Stimulated activated naive CD8-positive, alpha-beta T cell treated with anti-CD3 and anti-CD28 coated beads, Interleukin-15, Interleukin-2, amounts not matched to agents 100 ng/mL and 50 ng/mL, for 24 hours (primary cell): ENCODE measurements around the gene IDH3A.

Experiments used
- H3K27ac Mint-ChIP-seq: one replicate; pipeline ENCODE4 v1.8.0; 2021; ENCODE audit warnings: mild to moderate bottlenecking, mixed read lengths
- H3K27me3 Mint-ChIP-seq: one replicate; pipeline ENCODE4 v1.8.0; 2021; ENCODE audit warnings: mixed read lengths
- H3K36me3 Mint-ChIP-seq: one replicate; pipeline ENCODE4 v1.8.0; 2021; ENCODE audit warnings: low read depth, mixed read lengths
- H3K4me1 Mint-ChIP-seq: one replicate; pipeline ENCODE4 v1.8.0; 2021; ENCODE audit warnings: low read depth, mixed read lengths
- H3K4me3 Mint-ChIP-seq: one replicate; pipeline ENCODE4 v1.8.0; 2021; ENCODE audit warnings: mild to moderate bottlenecking, mixed read lengths
- H3K9me3 Mint-ChIP-seq: one replicate; pipeline ENCODE4 v1.8.0; 2021; ENCODE audit warnings: mixed read lengths

The IDH3A gene

DNA sequence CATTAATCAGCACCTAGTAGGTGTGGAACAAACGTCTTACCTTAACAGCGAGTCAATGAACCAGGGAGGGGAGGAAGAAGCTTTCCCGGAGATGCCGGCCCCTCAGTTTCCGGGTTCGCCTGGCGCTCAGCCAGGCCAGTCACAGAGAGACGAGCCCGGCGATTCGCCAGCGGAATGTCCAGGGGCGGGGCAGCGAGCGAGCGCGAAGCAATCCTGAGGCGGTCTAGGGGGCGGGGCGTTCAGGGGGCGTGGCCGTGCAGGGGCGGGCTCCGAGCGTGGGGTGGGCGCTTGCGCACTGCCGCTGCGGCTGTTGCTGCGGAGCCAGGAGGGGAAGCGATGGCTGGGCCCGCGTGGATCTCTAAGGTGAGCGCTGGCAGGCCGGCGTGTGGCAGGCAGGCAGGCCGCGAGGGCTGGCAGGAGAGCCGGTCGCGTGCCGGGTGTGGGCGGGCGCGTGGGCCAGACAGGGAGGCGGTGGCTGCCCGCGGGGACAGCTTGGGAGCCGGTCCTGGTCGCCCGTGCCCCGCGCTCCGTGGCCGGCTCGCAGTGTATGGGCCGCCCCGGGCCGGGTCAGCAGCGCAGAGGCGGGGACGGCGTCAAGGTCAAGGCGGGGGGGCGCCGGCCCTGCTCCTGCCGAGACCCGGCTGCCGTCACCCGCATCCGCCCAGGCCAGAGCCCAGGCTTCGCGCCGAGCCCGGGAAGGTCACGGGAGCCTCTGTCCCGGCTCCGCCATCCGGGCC is at the start of gene IDH3A:
TSS of gene IDH3A (plus strand) at position 295 of the 737 bp plus-strand sequence. CDS start at position 337, 42 bp downstream.
- Mint-ChIP-seq H3K4me1 (peaks cover 43% of the 10 kb centered on the region), H3K4me3 (peak within 1 kb of the TSS; percentile 98), H3K9me3 (no peaks in the 10 kb centered on the region), H3K27me3 (no peaks in the 10 kb centered on the region), H3K36me3 (peaks cover 19% of the 10 kb centered on the region), H3K27ac (peak within 1 kb of the TSS; percentile 96)

DNA sequence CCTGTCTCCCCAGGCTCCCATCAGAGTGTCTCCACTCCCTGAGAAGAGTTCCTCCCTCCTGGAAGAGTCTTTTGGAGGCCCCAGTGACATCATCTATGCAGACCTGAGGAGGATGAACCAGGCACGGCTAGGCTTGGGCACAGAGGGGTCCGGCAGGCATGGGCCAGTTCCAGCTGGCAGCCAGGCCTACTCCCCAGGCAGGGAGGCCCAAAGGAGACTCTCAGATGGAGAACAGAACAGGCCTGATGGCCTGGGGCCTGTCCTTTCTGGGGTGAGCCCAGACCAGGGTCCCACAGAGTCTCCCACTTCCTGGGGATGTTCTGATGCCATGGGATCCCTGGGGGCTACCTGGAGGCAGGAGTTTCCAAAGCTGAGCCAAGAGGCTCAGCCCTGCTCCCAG is 48.3 kb upstream of the IDH3A start:
- H3K4me3 Mint-ChIP-seq = no peak overlapping the region

GRCh38 chr15:78101423-78102105 is 47.6 kb upstream of the IDH3A start:
- Mint-ChIP-seq H3K9me3 (no peaks in the 10 kb centered on the region), H3K4me1 (peaks cover 42% of the 10 kb centered on the region), H3K27ac (no peak overlapping the region), H3K36me3 (no peaks in the 10 kb centered on the region), H3K4me3 (no peak overlapping the region), H3K27me3 (no peaks in the 10 kb centered on the region)

More for the DNA sequence above, 48.3 kb upstream of the IDH3A start:
- H3K9me3 Mint-ChIP-seq = no peaks in the 10 kb centered on the region
- no peaks in the 10 kb centered on the region for H3K27me3 Mint-ChIP-seq
- H3K36me3 Mint-ChIP-seq = no peaks in the 10 kb centered on the region
- H3K4me1 Mint-ChIP-seq = peaks cover 36% of the 10 kb centered on the region
- H3K27ac Mint-ChIP-seq = no peak overlapping the region

DNA sequence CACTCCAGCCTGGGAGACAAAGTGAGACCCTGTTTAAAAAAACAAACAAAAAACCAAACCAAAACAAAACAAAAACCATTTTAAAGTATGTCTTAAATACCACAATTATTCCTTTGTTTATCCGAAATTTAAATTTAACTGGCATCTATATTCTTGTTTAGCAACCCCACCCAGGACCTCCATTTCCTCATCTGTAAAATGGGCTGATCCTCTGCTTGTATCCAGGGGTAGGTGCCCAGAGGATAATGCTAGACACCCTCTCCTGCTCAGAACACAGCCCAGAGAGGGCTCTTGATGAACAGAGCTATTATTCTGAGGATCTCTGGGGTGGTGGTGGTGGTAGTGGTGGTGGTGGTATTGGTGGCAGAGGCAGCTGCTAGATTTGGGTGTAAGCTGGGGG is 47.0 kb upstream of the IDH3A start:
- Mint-ChIP-seq H3K4me1 (peaks cover 44% of the 10 kb centered on the region), H3K9me3 (no peaks in the 10 kb centered on the region), H3K27ac (no peak overlapping the region), H3K36me3 (no peaks in the 10 kb centered on the region), H3K4me3 (no peak overlapping the region), H3K27me3 (no peaks in the 10 kb centered on the region)

DNA sequence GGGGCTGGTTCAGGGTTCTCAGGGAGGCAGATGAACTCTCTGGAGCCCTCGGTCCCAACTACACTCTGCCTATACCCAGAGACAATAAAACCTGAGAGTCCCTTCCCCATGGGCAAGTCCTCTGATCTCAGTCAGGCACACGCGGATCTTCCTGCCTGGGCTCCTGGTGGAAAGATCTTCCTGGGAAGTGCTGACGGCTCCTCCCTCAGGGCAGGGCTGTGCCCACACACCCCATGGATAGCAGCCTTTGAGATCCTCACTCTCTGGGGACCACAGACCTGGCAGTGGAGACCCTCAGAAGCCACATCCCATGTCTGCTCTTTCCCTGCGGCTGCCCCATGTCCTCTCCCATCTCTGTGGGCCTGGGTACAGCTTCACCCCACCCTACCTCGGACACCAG is 46.4 kb upstream of the IDH3A start:
- Mint-ChIP-seq H3K4me1 (peaks cover 44% of the 10 kb centered on the region), H3K27ac (no peak overlapping the region), H3K36me3 (no peaks in the 10 kb centered on the region), H3K9me3 (no peaks in the 10 kb centered on the region), H3K27me3 (no peaks in the 10 kb centered on the region), H3K4me3 (no peak overlapping the region)

DNA sequence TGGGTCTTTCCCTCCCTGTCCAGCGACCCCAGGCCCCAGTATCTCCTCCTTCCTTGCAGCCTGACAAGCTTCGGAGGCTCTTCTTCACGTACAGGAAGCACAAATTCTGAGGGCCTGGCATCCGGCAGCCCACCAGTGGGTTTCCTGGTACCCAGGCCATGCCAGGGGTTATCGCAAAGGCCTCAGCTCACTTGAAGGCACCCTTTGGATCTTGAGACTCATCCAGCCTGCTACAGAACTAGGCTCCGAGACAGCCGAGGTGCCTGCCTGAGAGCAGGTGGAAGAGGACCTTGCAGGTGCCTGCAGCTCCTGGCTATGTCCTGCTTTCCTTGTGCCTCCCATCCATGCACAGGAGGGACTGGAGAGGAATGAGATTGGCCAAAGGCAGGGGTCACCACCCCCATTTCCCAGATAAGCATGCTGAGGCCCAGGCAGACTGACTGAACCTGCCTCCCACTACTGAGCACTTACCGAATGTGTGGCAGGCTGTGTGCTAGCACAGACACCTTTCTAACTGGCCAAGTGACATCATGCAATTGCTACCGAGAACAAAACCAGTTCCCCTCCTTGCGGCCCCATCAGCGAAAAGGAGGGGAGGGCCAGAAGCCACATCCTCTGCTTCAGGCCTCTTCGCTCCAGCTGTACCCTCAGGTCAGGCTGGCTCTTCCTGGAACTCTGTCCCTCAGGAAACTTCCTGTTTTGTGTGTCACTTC is 45.6 kb upstream of the IDH3A start:
- H3K9me3 Mint-ChIP-seq = no peaks in the 10 kb centered on the region
- H3K27me3 Mint-ChIP-seq = no peaks in the 10 kb centered on the region
- H3K4me3 Mint-ChIP-seq = peak overlapping the region; percentile 24
- no peaks in the 10 kb centered on the region for H3K36me3 Mint-ChIP-seq
- peaks cover 44% of the 10 kb centered on the region for H3K4me1 Mint-ChIP-seq
- H3K27ac Mint-ChIP-seq = peak overlapping the region; percentile 83

GRCh38 chr15:78104119-78104479 is 45.1 kb upstream of the IDH3A start:
- H3K27me3 Mint-ChIP-seq = no peaks in the 10 kb centered on the region
- peaks cover 44% of the 10 kb centered on the region for H3K4me1 Mint-ChIP-seq
- H3K36me3 Mint-ChIP-seq = no peaks in the 10 kb centered on the region
- H3K4me3 Mint-ChIP-seq = peak overlapping the region; percentile 24
- H3K9me3 Mint-ChIP-seq = no peaks in the 10 kb centered on the region
- peak overlapping the region; percentile 83 for H3K27ac Mint-ChIP-seq

GRCh38 chr15:78104566-78105475 is 44.3 kb upstream of the IDH3A start:
- Mint-ChIP-seq H3K27me3 (no peaks in the 10 kb centered on the region), H3K9me3 (no peaks in the 10 kb centered on the region), H3K27ac (peak overlapping the region; percentile 83), H3K4me1 (peaks cover 44% of the 10 kb centered on the region), H3K4me3 (no peak overlapping the region), H3K36me3 (no peaks in the 10 kb centered on the region)

GRCh38 chr15:78105476-78106241 is 43.5 kb upstream of the IDH3A start:
- H3K4me3 Mint-ChIP-seq = no peak overlapping the region
- H3K9me3 Mint-ChIP-seq = no peaks in the 10 kb centered on the region
- H3K27ac Mint-ChIP-seq = peak overlapping the region; percentile 47
- no peaks in the 10 kb centered on the region for H3K27me3 Mint-ChIP-seq
- no peaks in the 10 kb centered on the region for H3K36me3 Mint-ChIP-seq
- H3K4me1 Mint-ChIP-seq = peaks cover 44% of the 10 kb centered on the region

DNA sequence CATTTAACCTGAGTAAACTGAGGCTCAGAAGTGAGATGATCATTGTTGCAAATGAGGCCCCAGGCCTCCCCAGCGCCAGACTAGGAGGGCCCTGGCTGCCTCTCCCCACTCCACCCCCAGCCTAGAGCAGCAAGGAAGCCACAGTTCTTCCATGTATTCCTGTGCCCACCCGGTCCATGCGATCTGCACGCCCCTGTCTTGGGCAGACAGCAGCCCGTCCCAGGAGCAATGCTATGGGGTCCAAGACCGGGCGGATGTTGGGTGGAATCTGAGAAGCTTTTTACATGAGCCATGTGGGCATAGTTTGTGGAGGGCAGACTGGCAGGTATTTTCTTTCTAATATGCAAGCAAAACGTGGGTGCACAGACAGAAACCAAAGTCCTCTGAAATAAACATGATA is 41.7 kb upstream of the IDH3A start:
- H3K36me3 Mint-ChIP-seq = no peaks in the 10 kb centered on the region
- H3K27ac Mint-ChIP-seq = no peak overlapping the region
- no peak overlapping the region for H3K4me3 Mint-ChIP-seq
- H3K4me1 Mint-ChIP-seq = peaks cover 43% of the 10 kb centered on the region
- H3K27me3 Mint-ChIP-seq = no peaks in the 10 kb centered on the region
- no peaks in the 10 kb centered on the region for H3K9me3 Mint-ChIP-seq

GRCh38 chr15:78108300-78109084 is 40.7 kb upstream of the IDH3A start:
- no peak overlapping the region for H3K4me3 Mint-ChIP-seq
- peaks cover 32% of the 10 kb centered on the region for H3K4me1 Mint-ChIP-seq
- no peaks in the 10 kb centered on the region for H3K9me3 Mint-ChIP-seq
- H3K27me3 Mint-ChIP-seq = no peaks in the 10 kb centered on the region
- no peak overlapping the region for H3K27ac Mint-ChIP-seq
- H3K36me3 Mint-ChIP-seq = no peaks in the 10 kb centered on the region

GRCh38 chr15:78109156-78109555 is 40.0 kb upstream of the IDH3A start:
- no peaks in the 10 kb centered on the region for H3K36me3 Mint-ChIP-seq
- H3K27ac Mint-ChIP-seq = no peak overlapping the region
- no peaks in the 10 kb centered on the region for H3K9me3 Mint-ChIP-seq
- H3K4me1 Mint-ChIP-seq = peaks cover 26% of the 10 kb centered on the region
- H3K4me3 Mint-ChIP-seq = no peak overlapping the region
- H3K27me3 Mint-ChIP-seq = no peaks in the 10 kb centered on the region

GRCh38 chr15:78110096-78110495 is 39.1 kb upstream of the IDH3A start:
- Mint-ChIP-seq H3K4me3 (no peak overlapping the region), H3K9me3 (no peaks in the 10 kb centered on the region), H3K27ac (no peak overlapping the region), H3K36me3 (no peaks in the 10 kb centered on the region), H3K4me1 (peaks cover 16% of the 10 kb centered on the region), H3K27me3 (no peaks in the 10 kb centered on the region)
